WTC11 (cell line): Measurements from ENCODE around the gene GRB10. TPM values are rescaled to one million over a fixed set of nuclear protein-coding genes. Genes with fewer than 3 reads are reported as not detected.

Source experiments
- ATAC-seq: fragments of 200-7000 bp; cut with Tn5 transposase; 2 replicates; pipeline ENCODE4 v1.10.0; 2021; ENCODE audit warnings: mild to moderate bottlenecking, moderate library complexity
- CTCF ChIA-PET: fragments of 300-600 bp; sonication (Branson Sonifier 250); formaldehyde crosslinking; loops from one replicate; lab custom pipeline; 2021; ENCODE audit warnings: antibody characterized with exemption; lab: Charles Lee
- POLR2A ChIA-PET: fragments of 350-600 bp; sonication (Branson Sonifier 250); formaldehyde crosslinking; loops from one replicate; lab custom pipeline; 2021; ENCODE audit warnings: antibody characterized with exemption; lab: Charles Lee
- DNase-seq: peaks from one replicate; pipeline ENCODE4 v3.0.0; 2021; ENCODE audit warnings: low spot score
- H3K27ac Mint-ChIP-seq: 2 replicates; pipeline ENCODE4 v1.8.0; 2021; ENCODE audit warnings: mixed read lengths
- H3K27me3 Mint-ChIP-seq: 2 replicates; pipeline ENCODE4 v1.8.0; 2021; ENCODE audit warnings: low read depth, mild to moderate bottlenecking, moderate library complexity, mixed read lengths
- H3K36me3 Mint-ChIP-seq: 2 replicates; pipeline ENCODE4 v1.8.0; 2021; ENCODE audit warnings: mixed read lengths
- H3K4me1 Mint-ChIP-seq: 2 replicates; pipeline ENCODE4 v1.8.0; 2022; ENCODE audit warnings: mixed read lengths
- H3K4me3 Mint-ChIP-seq: 2 replicates; pipeline ENCODE4 v1.8.0; 2021; ENCODE audit warnings: mild to moderate bottlenecking, moderate library complexity, mixed read lengths
- H3K9me3 Mint-ChIP-seq: 2 replicates; pipeline ENCODE4 v1.8.0; 2021; ENCODE audit warnings: mixed read lengths
- EMX1 ChIP-seq: fragments of 250-450 bp; sonication (Bioruptor Pico); IDR thresholded peaks from 2 replicates; pipeline ENCODE4 v1.8.0; 2021; ENCODE audit warnings: mild to moderate bottlenecking
- GRHL2 ChIP-seq: fragments of 250-450 bp; sonication (Bioruptor Pico); IDR thresholded peaks from 2 replicates; pipeline ENCODE4 v1.8.0; 2022; ENCODE audit warnings: mild to moderate bottlenecking, moderate library complexity; ENCODE audit not compliant: insufficient replicate concordance, severe bottlenecking
- GTF2I ChIP-seq: fragments of 250-450 bp; sonication (Bioruptor Pico); conservative IDR thresholded peaks from 2 replicates; pipeline ENCODE4 v1.4.0; 2021; ENCODE audit warnings: mild to moderate bottlenecking
- JAZF1 ChIP-seq: fragments of 250-450 bp; sonication (Bioruptor Pico); IDR thresholded peaks from 2 replicates; pipeline ENCODE4 v1.9.0; 2021; ENCODE audit warnings: moderate library complexity, mild to moderate bottlenecking, inconsistent platforms
- PRRX2 ChIP-seq: fragments of 250-450 bp; sonication (Bioruptor Pico); IDR thresholded peaks from 2 replicates; pipeline ENCODE4 v1.8.0; 2021; ENCODE audit warnings: mild to moderate bottlenecking
- RORB ChIP-seq: fragments of 250-450 bp; sonication (Bioruptor Pico); IDR thresholded peaks from 2 replicates; pipeline ENCODE4 v1.9.0; 2021; ENCODE audit warnings: mild to moderate bottlenecking
- SOX15 ChIP-seq: fragments of 250-450 bp; sonication (Bioruptor Pico); IDR thresholded peaks from 2 replicates; pipeline ENCODE4 v1.9.0; 2021; ENCODE audit warnings: mild to moderate bottlenecking
- TCF7 ChIP-seq: sonication (generic); formaldehyde crosslinking; IDR thresholded peaks from 2 replicates; pipeline ENCODE4 v1.8.0; 2022; ENCODE audit warnings: mild to moderate bottlenecking, low read depth, missing genetic modification reagents, moderate library complexity
- ZBTB21 ChIP-seq: sonication (generic); formaldehyde crosslinking; IDR thresholded peaks from 2 replicates; pipeline ENCODE4 v1.8.1; 2023; ENCODE audit warnings: mild to moderate bottlenecking, missing genetic modification reagents, borderline replicate concordance
- total RNA-seq: library from RNA; stranded (reverse); gene quantifications from 3 replicates; pipeline ENCODE4 v1.2.3, GENCODE V29; 2021
- TF ChIP-seq, protein P1 (sequence below): sonication (generic); formaldehyde crosslinking; IDR thresholded peaks from 2 replicates; pipeline ENCODE4 v1.8.0; 2022; ENCODE audit warnings: mild to moderate bottlenecking, missing genetic modification reagents
- TF ChIP-seq, protein P2 (sequence below): sonication (generic); formaldehyde crosslinking; conservative IDR thresholded peaks from 2 replicates; pipeline ENCODE4 v1.8.1; 2022; ENCODE audit warnings: mild to moderate bottlenecking, missing genetic modification reagents
- TF ChIP-seq, protein P3 (sequence below): sonication (generic); formaldehyde crosslinking; IDR thresholded peaks from 2 replicates; pipeline ENCODE4 v1.8.1; 2023; ENCODE audit warnings: mild to moderate bottlenecking, missing genetic modification reagents, moderate library complexity
- TF ChIP-seq, protein P4 (sequence below): sonication (generic); formaldehyde crosslinking; IDR thresholded peaks from 2 replicates; pipeline ENCODE4 v1.8.1; 2023; ENCODE audit warnings: mild to moderate bottlenecking, missing genetic modification reagents, borderline replicate concordance
- TF ChIP-seq, protein P5 (sequence below): sonication (generic); formaldehyde crosslinking; IDR thresholded peaks from 2 replicates; pipeline ENCODE4 v1.8.1; 2022; ENCODE audit warnings: mild to moderate bottlenecking, missing genetic modification reagents, moderate library complexity, borderline replicate concordance
- TF ChIP-seq, protein P6 (sequence below): sonication (generic); formaldehyde crosslinking; IDR thresholded peaks from 2 replicates; pipeline ENCODE4 v1.8.1; 2022; ENCODE audit warnings: missing genetic modification reagents, borderline replicate concordance

The GRB10 gene
- total RNA-seq, 1 experiment from 2014 or later: 103 TPM

DNA sequence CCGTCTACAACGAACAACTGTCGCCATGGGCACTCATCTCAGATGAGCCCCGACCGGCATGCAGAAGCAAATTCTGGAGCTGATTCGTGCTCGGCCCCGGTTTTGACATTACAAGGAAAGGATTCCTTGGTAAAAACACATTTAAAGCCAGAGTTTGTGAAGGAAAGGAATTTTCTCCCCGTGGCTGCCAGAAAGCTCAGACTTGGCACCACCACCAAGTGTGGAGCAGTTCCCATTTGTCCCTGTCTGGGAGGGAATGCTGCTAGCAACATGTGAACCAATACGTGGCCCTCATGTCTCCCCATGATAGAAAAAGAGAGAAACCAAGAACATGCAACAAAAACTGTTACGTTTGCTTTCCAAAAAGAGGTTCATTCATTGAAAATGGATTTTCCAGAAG lies 162.3 kb downstream of the GRB10 start:
- no peak overlapping the region for H3K4me3 Mint-ChIP-seq
- POLR2A ChIA-PET: no interaction called here
- no peaks in the 10 kb centered on the region for H3K9me3 Mint-ChIP-seq
- ATAC-seq (no peak), DNase-seq (no peak)
- H3K27ac Mint-ChIP-seq: no peak overlapping the region
- H3K27me3 Mint-ChIP-seq: no peaks in the 10 kb centered on the region
- no peak for TF ChIP-seq GRHL2 (CRISPR knock-in tag)
- no peak for TF ChIP-seq ZBTB21
- TF ChIP-seq EMX1 (CRISPR knock-in tag): no peak
- TF ChIP-seq, protein P1, sequence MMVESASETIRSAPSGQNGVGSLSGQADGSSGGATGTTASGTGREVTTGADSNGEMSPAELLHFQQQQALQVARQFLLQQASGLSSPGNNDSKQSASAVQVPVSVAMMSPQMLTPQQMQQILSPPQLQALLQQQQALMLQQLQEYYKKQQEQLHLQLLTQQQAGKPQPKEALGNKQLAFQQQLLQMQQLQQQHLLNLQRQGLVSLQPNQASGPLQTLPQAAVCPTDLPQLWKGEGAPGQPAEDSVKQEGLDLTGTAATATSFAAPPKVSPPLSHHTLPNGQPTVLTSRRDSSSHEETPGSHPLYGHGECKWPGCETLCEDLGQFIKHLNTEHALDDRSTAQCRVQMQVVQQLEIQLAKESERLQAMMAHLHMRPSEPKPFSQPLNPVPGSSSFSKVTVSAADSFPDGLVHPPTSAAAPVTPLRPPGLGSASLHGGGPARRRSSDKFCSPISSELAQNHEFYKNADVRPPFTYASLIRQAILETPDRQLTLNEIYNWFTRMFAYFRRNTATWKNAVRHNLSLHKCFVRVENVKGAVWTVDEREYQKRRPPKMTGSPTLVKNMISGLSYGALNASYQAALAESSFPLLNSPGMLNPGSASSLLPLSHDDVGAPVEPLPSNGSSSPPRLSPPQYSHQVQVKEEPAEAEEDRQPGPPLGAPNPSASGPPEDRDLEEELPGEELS (CRISPR knock-in tag): no peak
- TF ChIP-seq, all 79 proteins: peak for 0
- H3K4me1 Mint-ChIP-seq: peaks cover 4% of the 10 kb centered on the region; the same call in 1 of the 2 replicates
- CTCF ChIA-PET: no interaction called here
- H3K36me3 Mint-ChIP-seq: peaks cover 6% of the 10 kb centered on the region; the same call in 1 of the 2 replicates

DNA sequence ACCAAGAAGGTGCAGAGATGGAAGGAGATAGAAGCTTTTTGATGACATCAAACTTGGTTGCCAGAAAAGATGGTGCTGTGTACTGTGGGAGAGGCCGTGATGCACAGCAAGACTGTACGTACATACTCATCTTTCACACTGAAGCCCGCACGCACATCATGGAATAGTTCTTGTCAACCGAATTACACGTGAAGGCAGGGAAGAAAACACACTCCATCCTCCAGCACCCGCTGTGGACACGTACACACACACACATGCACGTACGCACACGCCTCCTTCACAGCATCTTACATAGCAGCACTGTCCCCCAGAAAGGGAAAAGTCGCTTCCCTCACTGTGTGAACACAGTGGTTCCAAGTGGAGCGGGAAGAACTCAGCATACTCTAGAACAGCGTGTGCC lies 163.0 kb downstream of the GRB10 start:
- Mint-ChIP-seq H3K9me3 (no peaks in the 10 kb centered on the region), H3K4me3 (no peak overlapping the region), H3K4me1 (peaks cover 4% of the 10 kb centered on the region; the same call in 1 of the 2 replicates), H3K27ac (no peak overlapping the region), H3K36me3 (peaks cover 4% of the 10 kb centered on the region; the same call in 1 of the 2 replicates), H3K27me3 (no peaks in the 10 kb centered on the region)
- ATAC-seq (no peak), DNase-seq (no peak)
- TF ChIP-seq, protein P2, sequence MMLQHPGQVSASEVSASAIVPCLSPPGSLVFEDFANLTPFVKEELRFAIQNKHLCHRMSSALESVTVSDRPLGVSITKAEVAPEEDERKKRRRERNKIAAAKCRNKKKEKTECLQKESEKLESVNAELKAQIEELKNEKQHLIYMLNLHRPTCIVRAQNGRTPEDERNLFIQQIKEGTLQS (CRISPR knock-in tag): no peak
- TF ChIP-seq, protein P3, sequence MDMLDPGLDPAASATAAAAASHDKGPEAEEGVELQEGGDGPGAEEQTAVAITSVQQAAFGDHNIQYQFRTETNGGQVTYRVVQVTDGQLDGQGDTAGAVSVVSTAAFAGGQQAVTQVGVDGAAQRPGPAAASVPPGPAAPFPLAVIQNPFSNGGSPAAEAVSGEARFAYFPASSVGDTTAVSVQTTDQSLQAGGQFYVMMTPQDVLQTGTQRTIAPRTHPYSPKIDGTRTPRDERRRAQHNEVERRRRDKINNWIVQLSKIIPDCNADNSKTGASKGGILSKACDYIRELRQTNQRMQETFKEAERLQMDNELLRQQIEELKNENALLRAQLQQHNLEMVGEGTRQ (CRISPR knock-in tag): no peak
- no peak for TF ChIP-seq TCF7
- TF ChIP-seq, protein P4, sequence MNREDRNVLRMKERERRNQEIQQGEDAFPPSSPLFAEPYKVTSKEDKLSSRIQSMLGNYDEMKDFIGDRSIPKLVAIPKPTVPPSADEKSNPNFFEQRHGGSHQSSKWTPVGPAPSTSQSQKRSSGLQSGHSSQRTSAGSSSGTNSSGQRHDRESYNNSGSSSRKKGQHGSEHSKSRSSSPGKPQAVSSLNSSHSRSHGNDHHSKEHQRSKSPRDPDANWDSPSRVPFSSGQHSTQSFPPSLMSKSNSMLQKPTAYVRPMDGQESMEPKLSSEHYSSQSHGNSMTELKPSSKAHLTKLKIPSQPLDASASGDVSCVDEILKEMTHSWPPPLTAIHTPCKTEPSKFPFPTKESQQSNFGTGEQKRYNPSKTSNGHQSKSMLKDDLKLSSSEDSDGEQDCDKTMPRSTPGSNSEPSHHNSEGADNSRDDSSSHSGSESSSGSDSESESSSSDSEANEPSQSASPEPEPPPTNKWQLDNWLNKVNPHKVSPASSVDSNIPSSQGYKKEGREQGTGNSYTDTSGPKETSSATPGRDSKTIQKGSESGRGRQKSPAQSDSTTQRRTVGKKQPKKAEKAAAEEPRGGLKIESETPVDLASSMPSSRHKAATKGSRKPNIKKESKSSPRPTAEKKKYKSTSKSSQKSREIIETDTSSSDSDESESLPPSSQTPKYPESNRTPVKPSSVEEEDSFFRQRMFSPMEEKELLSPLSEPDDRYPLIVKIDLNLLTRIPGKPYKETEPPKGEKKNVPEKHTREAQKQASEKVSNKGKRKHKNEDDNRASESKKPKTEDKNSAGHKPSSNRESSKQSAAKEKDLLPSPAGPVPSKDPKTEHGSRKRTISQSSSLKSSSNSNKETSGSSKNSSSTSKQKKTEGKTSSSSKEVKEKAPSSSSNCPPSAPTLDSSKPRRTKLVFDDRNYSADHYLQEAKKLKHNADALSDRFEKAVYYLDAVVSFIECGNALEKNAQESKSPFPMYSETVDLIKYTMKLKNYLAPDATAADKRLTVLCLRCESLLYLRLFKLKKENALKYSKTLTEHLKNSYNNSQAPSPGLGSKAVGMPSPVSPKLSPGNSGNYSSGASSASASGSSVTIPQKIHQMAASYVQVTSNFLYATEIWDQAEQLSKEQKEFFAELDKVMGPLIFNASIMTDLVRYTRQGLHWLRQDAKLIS (CRISPR knock-in tag): no peak
- no peak for TF ChIP-seq SOX15 (CRISPR knock-in tag)
- TF ChIP-seq, protein P5, sequence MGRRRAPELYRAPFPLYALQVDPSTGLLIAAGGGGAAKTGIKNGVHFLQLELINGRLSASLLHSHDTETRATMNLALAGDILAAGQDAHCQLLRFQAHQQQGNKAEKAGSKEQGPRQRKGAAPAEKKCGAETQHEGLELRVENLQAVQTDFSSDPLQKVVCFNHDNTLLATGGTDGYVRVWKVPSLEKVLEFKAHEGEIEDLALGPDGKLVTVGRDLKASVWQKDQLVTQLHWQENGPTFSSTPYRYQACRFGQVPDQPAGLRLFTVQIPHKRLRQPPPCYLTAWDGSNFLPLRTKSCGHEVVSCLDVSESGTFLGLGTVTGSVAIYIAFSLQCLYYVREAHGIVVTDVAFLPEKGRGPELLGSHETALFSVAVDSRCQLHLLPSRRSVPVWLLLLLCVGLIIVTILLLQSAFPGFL (CRISPR knock-in tag): no peak
- no peak for TF ChIP-seq GTF2I (CRISPR knock-in tag)
- no peak for TF ChIP-seq JAZF1 (CRISPR knock-in tag)
- TF ChIP-seq RORB (CRISPR knock-in tag): no peak
- TF ChIP-seq, protein P6, sequence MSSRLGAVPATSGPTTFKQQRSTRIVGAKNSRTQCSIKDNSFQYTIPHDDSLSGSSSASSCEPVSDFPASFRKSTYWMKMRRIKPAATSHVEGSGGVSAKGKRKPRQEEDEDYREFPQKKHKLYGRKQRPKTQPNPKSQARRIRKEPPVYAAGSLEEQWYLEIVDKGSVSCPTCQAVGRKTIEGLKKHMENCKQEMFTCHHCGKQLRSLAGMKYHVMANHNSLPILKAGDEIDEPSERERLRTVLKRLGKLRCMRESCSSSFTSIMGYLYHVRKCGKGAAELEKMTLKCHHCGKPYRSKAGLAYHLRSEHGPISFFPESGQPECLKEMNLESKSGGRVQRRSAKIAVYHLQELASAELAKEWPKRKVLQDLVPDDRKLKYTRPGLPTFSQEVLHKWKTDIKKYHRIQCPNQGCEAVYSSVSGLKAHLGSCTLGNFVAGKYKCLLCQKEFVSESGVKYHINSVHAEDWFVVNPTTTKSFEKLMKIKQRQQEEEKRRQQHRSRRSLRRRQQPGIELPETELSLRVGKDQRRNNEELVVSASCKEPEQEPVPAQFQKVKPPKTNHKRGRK (CRISPR knock-in tag): no peak
- TF ChIP-seq PRRX2 (CRISPR knock-in tag): no peak
- ChIA-PET CTCF (no interaction called here), POLR2A (no interaction called here)
